Peyer's patch (tissue), 4 donors: ENCODE data around the gene INPP5A. TPM values are rescaled to one million over a fixed set of nuclear protein-coding genes. Genes with fewer than 3 reads are reported as not detected.

Experiments used
- DNase-seq, 3 donors: peaks; one replicate each; pipeline ENCODE4 v3.0.0-alpha.2; 2017 to 2019
- H3K27ac ChIP-seq, 4 donors: fragments of 200-600 bp; sonication (generic); one replicate each; pipeline ENCODE4 v1.5.1; 2016 to 2019
- H3K27me3 ChIP-seq, 2 donors: fragments of 200-600 bp; sonication (generic); one replicate each; pipeline ENCODE4 v1.5.1; 2019
- H3K36me3 ChIP-seq, 3 donors: fragments of 200-600 bp; sonication (generic); one replicate each; pipeline ENCODE4 v1.5.1; 2016 to 2019
- H3K4me1 ChIP-seq, 4 donors: fragments of 200-600 bp; sonication (generic); one replicate each; pipeline ENCODE4 v1.5.1; 2016 to 2019
- H3K4me3 ChIP-seq, 4 donors: fragments of 200-600 bp; sonication (generic); 1 replicate in 3 of 4; 2 replicates in 1 of 4; pipeline ENCODE4 v1.5.1; 2016 to 2019; ENCODE audit warnings: mild to moderate bottlenecking in 1 of 4
- H3K9me3 ChIP-seq, 4 donors: fragments of 200-600 bp; sonication (generic); one replicate each; pipeline ENCODE4 v1.5.1; 2016 to 2019; ENCODE audit warnings: mild to moderate bottlenecking in 1 of 4
- CTCF ChIP-seq, 6 experiments: fragments of 450-650 bp in 4 of 6; fragments of 200-600 bp in 2 of 6; sonication (generic) in 1 of 6; IDR thresholded peaks; one replicate each; pipeline ENCODE4 v1.5.1; 2017 to 2019; ENCODE audit warnings: antibody characterized with exemption in 6 of 6, mild to moderate bottlenecking in 3 of 6, moderate library complexity in 1 of 6
- POLR2A ChIP-seq, 2 donors: fragments of 450-650 bp; IDR thresholded peaks; one replicate each; pipeline ENCODE4 v1.5.1; 2017; ENCODE audit warnings: antibody characterized with exemption in 2 of 2, mild to moderate bottlenecking in 2 of 2, moderate library complexity in 2 of 2
- total RNA-seq, 4 donors: library from RNA; depleted of rRNA; stranded (reverse); fragments of >200 nt; gene quantifications; one replicate each; pipeline ENCODE4 v1.1.0, GENCODE V29; 2016

INPP5A gene
- total RNA-seq, 4 donors from 2014 or later, result 33.8 to 76.4 (median 38.1) TPM

- no peaks in the 10 kb centered on the region for H3K9me3 ChIP-seq
- TF ChIP-seq POLR2A (IDR thresholded peaks at IDR 0.05), result no peak
- H3K36me3 ChIP-seq, result peaks cover 0 to 35% (median 0%) of the 10 kb centered on the region in 3 donors
- H3K4me3 ChIP-seq, result no peak overlapping the region
- H3K27me3 ChIP-seq, result no peaks in the 10 kb centered on the region
- H3K4me1 ChIP-seq, result no peaks in the 10 kb centered on the region
- DNase-seq, result no peak
- H3K27ac ChIP-seq, result no peak overlapping the region
Measured at GRCh38 chr10:132749371-132749795, 211.8 kb downstream of the INPP5A start.

GRCh38 chr10:132750936-132751335 is 213.3 kb downstream of the INPP5A start:
- no peak overlapping the region for H3K4me3 ChIP-seq
- peaks cover 0 to 43% (median 0%) of the 10 kb centered on the region in 3 donors for H3K36me3 ChIP-seq
- H3K9me3 ChIP-seq, result no peaks in the 10 kb centered on the region
- TF ChIP-seq CTCF (IDR thresholded peaks at IDR 0.05), result no peak
- TF ChIP-seq POLR2A (IDR thresholded peaks at IDR 0.05), result no peak
- H3K4me1 ChIP-seq, result no peaks in the 10 kb centered on the region
- H3K27ac ChIP-seq, result no peak overlapping the region
- H3K27me3 ChIP-seq, result no peaks in the 10 kb centered on the region
- no peak for DNase-seq

DNA sequence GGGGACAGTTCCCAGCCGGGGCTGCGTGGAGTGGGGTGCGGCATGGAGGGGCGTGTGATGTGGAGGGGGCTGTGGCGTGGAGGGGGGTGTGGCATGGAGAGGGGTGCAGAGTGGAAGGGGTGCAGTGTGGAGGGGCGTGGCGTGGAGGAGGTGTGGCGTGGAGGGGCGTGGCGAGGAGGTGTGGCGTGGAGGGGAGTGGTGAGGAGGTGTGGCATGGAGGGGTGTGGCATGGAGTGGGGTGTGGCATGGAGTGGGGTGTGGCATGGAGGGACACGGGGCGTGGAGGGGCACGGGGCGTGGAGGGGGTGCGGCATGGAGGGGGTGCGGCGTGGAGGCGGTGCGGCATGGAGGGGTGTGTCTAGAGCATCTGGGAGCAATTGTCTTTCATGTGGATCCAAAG is 214.8 kb downstream of the INPP5A start:
- Histone ChIP-seq H3K4me1 (no peaks in the 10 kb centered on the region), H3K36me3 (peaks cover 0 to 58% (median 0%) of the 10 kb centered on the region in 3 donors), H3K4me3 (no peak overlapping the region), H3K27ac (no peak overlapping the region), H3K9me3 (no peaks in the 10 kb centered on the region), H3K27me3 (no peaks in the 10 kb centered on the region)
- no peak for TF ChIP-seq CTCF (IDR thresholded peaks at IDR 0.05)
- DNase-seq, result no peak

DNA sequence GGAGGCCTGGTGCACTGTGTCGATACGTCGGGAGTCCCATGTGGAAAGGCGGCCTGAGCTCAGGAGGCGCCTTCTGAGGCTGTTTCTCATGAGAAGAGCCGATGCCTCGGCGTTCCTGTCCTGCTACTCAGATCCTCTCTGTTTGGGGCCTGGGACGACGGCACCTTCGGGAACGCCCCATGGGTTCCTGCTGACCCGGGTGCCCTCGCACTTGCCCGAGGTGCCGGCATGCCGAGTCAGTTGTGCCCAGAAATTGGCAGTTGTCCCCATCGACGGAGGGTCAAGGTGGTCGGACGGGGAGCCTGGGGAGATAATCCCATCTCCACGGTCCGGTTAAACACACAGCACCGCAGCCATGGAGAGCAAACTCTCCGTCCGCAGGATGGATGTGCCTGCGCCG is 215.4 kb downstream of the INPP5A start:
- no peak for DNase-seq
- Histone ChIP-seq H3K36me3 (peaks cover 0 to 63% (median 0%) of the 10 kb centered on the region in 3 donors), H3K27ac (no peak overlapping the region), H3K4me1 (no peaks in the 10 kb centered on the region), H3K27me3 (no peaks in the 10 kb centered on the region), H3K9me3 (no peaks in the 10 kb centered on the region), H3K4me3 (no peak overlapping the region)
- TF ChIP-seq POLR2A (IDR thresholded peaks at IDR 0.05), result no peak
- TF ChIP-seq CTCF (IDR thresholded peaks at IDR 0.05), result no peak

- no peaks in the 10 kb centered on the region for H3K9me3 ChIP-seq
- H3K4me1 ChIP-seq, result no peaks in the 10 kb centered on the region
- H3K4me3 ChIP-seq, result no peak overlapping the region
- no peak overlapping the region for H3K27ac ChIP-seq
- TF ChIP-seq POLR2A (IDR thresholded peaks at IDR 0.05) (no peak), CTCF (IDR thresholded peaks at IDR 0.05) (no peak)
- H3K36me3 ChIP-seq, result peaks cover 0 to 63% (median 0%) of the 10 kb centered on the region in 3 donors
- DNase-seq, result no peak
- no peaks in the 10 kb centered on the region for H3K27me3 ChIP-seq
Measured at GRCh38 chr10:132753596-132753995, 216.0 kb downstream of the INPP5A start.

DNA sequence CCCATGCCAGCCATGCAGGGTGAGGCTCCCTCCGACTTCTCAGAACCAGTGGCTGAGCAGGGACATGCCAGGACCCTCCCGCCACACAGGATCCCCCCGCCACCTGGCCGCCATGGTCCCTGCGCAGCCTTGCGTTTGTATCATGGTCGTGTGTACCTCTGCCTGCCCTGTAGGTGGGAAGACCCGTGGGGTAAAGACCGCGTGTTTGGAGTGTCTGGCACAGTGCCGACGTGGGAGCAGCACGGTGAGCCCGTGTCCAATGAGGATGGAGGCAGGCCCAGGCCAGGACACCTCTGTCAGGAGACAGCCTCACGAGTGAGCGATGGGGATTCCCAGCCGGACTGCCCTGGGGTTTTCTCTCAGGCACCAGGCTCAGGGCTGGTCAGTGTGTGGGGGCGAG is 216.5 kb downstream of the INPP5A start:
- H3K27ac ChIP-seq, result no peak overlapping the region
- no peaks in the 10 kb centered on the region for H3K9me3 ChIP-seq
- H3K4me1 ChIP-seq, result no peaks in the 10 kb centered on the region
- DNase-seq, result no peak
- no peak for TF ChIP-seq CTCF (IDR thresholded peaks at IDR 0.05)
- no peak for TF ChIP-seq POLR2A (IDR thresholded peaks at IDR 0.05)
- H3K4me3 ChIP-seq, result no peak overlapping the region
- H3K36me3 ChIP-seq, result peaks cover 0 to 63% (median 0%) of the 10 kb centered on the region in 3 donors
- no peaks in the 10 kb centered on the region for H3K27me3 ChIP-seq
